ENCODE measurements around the gene OPN4. TPM values are rescaled to one million over a fixed set of nuclear protein-coding genes. Genes with fewer than 3 reads are reported as not detected.

Gene OPN4
- total and polyA plus RNA-seq, 2 of the 13 experiments (the other 11 are each of a cell fraction or from before 2014, with no cell fraction given) = not detected

- TF ChIP-seq PRDM15 (CRISPR knock-in tag; IDR thresholded peaks at IDR 0.05) (no peak), ZNF792 (CRISPR knock-in tag; IDR thresholded peaks at IDR 0.05) (0 out of 2 replicates have a peak, but pooled peaks have one; percentile 30), XBP1 (CRISPR knock-in tag; IDR thresholded peaks at IDR 0.05) (no peak), KDM5B (CRISPR knock-in tag; IDR thresholded peaks at IDR 0.05; ENCODE audit: borderline replicate concordance) (peak; percentile 83), ATM (IDR thresholded peaks at IDR 0.05; ENCODE audit: borderline replicate concordance) (no peak), ZNF326 (CRISPR knock-in tag; IDR thresholded peaks at IDR 0.05; ENCODE audit: borderline replicate concordance) (no peak), ZNF367 (CRISPR knock-in tag; IDR thresholded peaks at IDR 0.05; ENCODE audit: borderline replicate concordance) (no peak), POLR2AphosphoS2 (IDR thresholded peaks at IDR 0.05; ENCODE audit: low read depth, low read length) (no peak), ZNF564 (CRISPR knock-in tag; IDR thresholded peaks at IDR 0.05) (no peak), ZKSCAN5 (CRISPR knock-in tag; IDR thresholded peaks at IDR 0.05) (no peak), TBP (CRISPR knock-in tag; IDR thresholded peaks at IDR 0.05) (no peak), ZNF354B (CRISPR knock-in tag; IDR thresholded peaks at IDR 0.05) (no peak), ZNF296 (CRISPR knock-in tag; conservative IDR thresholded peaks at IDR 0.05) (0 out of 2 replicates have a peak, but pooled peaks have one; percentile 21), SALL2 (CRISPR knock-in tag; IDR thresholded peaks at IDR 0.05) (peak; percentile 86; the same call in 1 of the 2 replicates), ATF1 (CRISPR knock-in tag; IDR thresholded peaks at IDR 0.05) (no peak), BRD4 (CRISPR knock-in tag; IDR thresholded peaks at IDR 0.05) (no peak), LCORL (IDR thresholded peaks at IDR 0.05) (no peak), LCORL (CRISPR knock-in tag; IDR thresholded peaks at IDR 0.05) (no peak), ZNF83 (CRISPR knock-in tag; IDR thresholded peaks at IDR 0.05; ENCODE audit: borderline replicate concordance) (no peak), KLF9 (CRISPR knock-in tag; IDR thresholded peaks at IDR 0.05; ENCODE audit: low read depth) (no peak), ZNF709 (CRISPR knock-in tag; IDR thresholded peaks at IDR 0.05) (no peak), RNF219 (CRISPR knock-in tag; IDR thresholded peaks at IDR 0.05) (no peak), PBX2 (CRISPR knock-in tag; IDR thresholded peaks at IDR 0.05) (no peak), ZMAT3 (CRISPR knock-in tag; conservative IDR thresholded peaks at IDR 0.05) (no peak)
- TF ChIP-seq, protein P1, sequence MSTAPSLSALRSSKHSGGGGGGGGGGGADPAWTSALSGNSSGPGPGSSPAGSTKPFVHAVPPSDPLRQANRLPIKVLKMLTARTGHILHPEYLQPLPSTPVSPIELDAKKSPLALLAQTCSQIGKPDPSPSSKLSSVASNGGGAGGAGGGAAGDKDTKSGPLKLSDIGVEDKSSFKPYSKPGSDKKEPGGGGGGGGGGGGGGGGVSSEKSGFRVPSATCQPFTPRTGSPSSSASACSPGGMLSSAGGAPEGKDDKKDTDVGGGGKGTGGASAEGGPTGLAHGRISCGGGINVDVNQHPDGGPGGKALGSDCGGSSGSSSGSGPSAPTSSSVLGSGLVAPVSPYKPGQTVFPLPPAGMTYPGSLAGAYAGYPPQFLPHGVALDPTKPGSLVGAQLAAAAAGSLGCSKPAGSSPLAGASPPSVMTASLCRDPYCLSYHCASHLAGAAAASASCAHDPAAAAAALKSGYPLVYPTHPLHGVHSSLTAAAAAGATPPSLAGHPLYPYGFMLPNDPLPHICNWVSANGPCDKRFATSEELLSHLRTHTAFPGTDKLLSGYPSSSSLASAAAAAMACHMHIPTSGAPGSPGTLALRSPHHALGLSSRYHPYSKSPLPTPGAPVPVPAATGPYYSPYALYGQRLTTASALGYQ (CRISPR knock-in tag; IDR thresholded peaks at IDR 0.05) = peak; percentile 62; the same call in 1 of the 2 replicates
Measured at GRCh38 chr10:86710987-86711512, 56.7 kb downstream of the OPN4 start (continued).
